HG02642 (cell line): ENCODE measurements around the gene BPIFB6.
"Not testable (repeated sequence)": the region's sequence is repeated elsewhere in the genome, so short reads cannot be mapped to it uniquely, and the experiment has no call there.

Experiments
- ATAC-seq: cut with Tn5 transposase; IDR thresholded peaks from one replicate; pipeline ENCODE4 v1.9.1; 2021; ENCODE audit warnings: mild to moderate bottlenecking; ENCODE audit not compliant: unreplicated experiment, poor library complexity

BPIFB6 gene

DNA sequence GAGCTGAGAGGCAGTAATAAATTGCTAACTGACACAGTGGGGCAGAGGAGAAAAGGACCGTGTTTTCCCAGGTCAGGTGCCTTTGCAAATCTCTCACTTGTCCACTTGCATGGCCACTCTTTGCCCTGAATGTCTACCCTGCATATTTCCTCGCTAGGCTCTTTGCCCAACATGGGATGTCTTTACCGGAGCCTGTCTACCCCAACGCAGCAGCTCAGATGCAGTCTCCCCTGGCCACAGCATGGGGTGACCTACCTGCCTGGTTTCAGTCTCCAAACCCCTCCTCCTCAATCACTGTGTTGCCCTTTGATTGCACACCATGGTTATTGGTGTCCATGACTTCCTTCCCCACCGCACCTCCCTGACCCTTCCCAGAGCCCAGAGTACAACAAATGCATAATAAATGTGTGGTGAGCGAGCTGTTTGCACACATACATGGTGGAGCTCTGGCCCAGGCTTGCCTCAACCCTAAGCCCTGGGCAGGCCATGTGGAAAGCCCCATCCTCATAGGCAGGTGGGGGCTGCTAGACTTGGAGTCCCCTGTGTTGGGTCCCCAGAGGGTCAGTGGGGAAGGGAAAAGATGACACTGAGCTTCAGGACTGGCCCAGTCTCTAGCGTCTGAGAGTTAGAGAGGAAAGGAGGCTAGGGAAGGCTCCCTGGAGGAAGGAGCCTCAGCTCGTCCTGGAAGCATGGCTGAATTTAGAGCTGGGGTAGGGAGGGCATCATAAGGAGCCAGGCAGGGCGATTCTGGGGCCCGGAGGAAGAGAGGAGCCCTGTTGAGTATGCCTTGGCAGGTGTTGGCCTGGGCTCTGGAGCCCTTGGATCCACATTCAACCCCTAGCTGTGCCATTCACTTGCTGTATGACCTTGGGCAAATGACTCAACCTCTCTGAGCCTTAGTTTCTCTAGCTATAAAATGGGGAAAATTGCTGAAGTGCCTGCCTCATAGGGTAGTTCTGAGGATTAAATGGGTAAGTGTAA, 4.4 kb upstream of the BPIFB6 start:
- no peak for ATAC-seq

DNA sequence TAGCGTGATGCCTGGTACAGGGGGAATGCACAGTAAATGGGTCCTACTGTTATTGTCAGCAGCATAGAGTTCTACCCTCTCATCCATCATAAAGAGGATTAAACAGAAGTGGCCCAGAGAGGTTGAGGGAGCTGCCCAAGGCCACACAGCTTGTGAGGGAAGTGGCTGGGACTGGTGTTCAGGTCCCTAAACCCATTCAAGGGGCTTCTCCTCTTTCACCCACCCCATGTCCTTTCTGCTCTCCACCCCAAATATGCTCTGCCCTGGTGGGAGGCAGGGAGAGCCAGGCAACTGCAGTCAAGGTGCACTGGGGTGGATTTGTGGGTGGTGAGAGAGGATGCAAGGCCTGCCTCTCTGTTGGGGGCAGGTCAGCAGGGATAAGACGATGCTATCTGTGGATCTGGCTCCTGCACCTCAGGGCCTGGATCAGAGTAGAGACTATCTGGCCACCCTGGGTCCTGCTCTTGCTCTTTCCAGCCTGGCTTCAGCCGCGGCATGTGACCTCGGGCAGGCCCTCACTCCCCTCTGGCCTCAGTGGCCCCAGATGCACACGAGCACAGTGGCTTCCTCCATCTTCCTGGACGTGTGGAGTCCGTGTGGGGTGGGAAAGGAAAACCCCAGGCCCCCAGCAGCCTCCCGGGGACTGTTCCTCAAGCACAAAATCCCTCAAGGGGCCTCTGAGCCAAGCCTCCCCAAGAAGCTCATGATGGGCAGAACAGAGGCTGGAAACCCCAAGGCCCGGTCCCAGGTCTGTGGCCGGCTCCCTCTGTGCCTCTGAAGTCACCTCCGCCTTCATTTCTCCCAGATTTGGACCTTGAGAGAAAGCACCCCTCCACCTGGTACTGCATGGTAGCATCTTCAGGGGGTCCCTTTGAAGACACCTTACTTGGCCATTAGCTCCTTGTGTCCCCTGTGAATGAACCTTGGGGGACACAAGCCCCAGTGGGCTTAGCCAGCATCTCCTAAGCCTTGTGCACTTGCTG, 3.4 kb upstream of the BPIFB6 start:
- no peak for ATAC-seq

DNA sequence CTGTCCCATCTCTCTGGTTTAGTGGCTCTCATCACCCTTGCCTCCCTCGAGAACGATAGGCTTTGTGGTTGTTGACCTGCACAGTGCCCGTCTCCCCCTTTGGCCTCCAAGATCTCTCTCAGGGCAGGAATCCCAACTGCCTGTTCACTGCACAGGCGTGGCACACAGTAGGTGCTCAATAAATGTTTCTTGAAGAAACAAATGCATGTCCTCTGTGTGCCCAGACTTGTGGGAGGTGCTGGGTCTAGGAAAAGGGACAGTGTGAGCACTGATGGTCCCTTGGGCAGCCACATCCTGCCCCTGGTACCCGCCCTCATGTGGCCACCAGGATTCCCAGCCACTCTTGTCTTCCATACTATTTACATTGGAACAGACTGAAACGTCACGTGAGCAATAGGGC, 2.6 kb upstream of the BPIFB6 start:
- ATAC-seq = no peak

DNA sequence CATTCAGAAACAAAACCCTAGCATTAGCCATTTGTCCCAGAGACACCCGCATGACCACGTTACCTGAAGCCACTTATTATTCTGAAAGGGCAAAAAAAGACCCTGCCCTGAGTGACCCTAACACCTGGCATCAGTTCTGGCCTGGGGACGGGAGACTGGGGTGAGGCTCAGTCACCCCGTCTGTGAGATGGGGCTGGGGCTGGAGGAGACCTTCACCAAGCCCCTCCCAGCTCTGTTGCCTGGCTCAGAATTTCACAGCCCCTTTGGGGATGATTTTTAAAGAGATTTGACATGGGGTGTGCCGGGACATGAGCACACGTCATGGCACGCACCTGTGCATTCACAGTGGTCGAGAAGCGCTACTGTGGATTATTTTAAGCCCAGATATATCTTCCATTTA, 1.4 kb upstream of the BPIFB6 start:
- no peak for ATAC-seq

DNA sequence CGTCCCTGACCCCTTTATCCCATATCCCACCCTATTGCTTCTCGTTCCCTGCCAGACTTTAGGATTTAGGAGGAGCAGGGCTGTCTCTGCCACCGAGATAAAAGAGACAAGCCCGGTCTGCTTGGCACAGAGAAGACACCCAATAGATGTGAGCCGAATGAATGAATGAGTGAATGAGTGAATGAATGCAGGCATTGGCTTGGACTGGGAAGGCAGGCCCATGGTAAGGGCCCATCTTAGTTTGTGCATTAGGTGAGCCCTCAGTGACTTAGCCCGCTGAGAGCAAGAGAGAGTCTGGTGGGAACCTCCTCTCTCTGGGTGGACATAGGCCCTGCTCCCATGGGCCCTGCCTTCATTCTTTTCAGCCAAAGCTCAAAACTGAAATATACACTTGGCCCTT, 879 bp upstream of the BPIFB6 start:
- no peak for ATAC-seq

DNA sequence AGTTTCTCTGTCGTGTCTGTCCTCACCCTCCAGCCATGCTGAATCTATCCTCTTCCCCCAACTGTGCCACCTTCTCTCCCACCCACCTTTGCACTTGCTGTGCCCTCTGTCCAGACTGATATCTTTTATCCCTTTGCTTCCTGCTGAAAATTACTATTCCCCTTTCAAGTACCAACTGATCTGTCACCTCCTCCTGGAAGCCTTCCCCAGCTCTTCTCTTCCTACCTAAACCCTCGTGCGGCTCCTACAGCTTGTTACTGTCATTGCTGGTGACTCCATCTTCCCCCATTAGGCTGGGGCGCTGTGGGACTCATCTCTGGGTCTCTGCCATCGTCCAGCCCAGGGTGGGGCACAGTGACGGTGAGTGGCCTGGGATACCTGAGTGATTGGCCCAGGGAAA, 1.1 kb downstream of the BPIFB6 start:
- ATAC-seq = no peak

DNA sequence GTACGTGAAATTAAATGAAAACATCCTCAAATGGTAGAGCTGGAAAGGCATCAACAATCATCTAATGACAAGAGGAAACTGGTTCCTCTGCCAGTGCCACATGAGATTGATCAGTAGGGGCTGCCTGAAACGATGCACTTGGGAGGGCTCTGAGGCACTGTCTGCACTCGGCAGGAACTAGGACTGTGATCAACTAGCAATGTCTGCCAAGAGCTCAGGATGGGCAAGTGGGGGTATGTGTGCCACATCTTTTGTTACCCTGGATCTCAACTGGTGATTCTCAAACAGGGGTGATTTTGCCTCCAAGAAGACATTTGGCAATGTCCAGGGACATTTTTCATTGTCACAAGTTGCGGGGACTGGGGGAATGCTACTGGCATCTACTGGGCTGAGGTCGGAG, 1.9 kb downstream of the BPIFB6 start:
- ATAC-seq = no peak

DNA sequence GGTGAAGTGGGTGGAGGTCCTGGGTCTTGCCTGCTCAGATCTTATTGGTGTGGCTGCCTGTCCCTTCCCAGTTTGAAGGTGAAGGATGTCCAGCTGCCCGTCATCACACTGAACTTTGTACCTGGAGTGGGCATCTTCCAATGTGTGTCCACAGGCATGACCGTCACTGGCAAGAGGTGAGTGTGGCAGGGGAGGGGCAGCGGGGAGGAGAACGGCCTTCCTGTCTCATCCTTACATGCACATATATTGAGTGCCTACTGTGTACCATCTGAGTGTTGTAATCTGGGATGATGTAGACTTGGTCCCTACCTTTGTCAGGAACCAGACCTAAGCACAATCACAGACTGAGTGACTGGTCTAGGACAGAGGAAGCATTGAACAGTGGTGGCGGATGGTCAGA, 2.7 kb downstream of the BPIFB6 start:
- ATAC-seq = no peak

DNA sequence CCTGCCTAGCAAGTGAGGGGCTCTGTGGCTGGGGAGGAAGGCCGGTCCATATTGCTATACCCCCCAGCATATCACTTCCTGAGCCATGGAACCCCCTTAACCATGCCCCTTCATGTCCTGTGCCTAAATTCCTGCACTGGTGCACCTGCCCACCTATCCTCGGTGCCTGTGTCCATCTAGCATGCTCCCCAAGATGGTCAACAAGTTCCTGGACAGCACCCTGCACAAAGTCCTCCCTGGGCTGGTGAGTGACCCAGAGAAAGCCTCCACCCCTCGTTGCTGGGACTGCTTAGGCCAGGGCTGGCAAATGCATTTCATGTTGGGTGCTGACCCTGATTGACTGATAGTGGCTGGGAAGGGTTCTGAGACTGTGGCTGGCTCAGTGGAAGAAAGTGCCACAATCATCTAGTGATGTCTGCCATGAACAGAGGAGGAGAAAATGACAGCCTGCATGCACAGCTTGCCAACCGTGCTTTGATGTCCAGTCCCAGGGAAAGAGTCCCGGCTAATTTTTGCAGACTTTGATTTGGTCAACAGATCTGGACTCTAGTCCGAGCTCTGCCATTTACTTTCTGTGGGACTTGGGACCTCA, 3.5 kb downstream of the BPIFB6 start:
- no peak for ATAC-seq

DNA sequence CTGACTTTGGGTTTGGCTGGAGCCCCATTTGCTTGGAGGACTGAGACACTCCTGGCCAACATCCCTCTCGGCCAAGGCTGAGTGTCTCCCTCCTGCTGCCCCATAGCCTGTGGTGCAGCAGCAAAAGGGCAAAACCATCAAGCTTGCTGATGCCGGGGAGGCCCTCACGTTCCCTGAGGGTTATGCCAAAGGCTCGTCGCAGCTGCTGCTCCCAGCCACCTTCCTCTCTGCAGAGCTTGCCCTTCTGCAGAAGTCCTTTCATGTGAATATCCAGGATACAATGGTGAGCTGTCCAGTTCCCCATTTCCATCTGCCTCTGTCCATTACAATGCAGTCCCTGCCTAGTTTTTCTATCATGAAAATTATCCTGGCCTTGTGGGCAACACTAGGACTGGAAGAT, 6.0 kb downstream of the BPIFB6 start:
- ATAC-seq = no peak

DNA sequence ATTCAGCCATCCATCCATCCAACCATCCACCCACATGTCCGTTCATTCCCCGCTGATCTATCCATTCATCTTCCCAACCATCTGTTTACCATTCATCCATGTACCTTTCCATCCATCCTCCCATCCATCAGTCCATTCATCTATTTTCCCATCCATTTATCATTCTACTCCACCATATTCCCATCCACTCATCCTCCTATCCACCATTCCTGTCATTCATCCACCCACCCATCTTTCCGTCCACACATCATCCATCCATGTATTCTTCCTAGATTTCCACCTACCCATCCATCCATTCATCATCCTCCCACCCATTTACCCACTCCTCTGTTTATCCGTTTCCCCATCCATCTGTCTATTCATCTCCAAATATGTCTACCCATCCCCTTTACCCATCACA, 6.8 kb downstream of the BPIFB6 start:
- no peak for ATAC-seq

DNA sequence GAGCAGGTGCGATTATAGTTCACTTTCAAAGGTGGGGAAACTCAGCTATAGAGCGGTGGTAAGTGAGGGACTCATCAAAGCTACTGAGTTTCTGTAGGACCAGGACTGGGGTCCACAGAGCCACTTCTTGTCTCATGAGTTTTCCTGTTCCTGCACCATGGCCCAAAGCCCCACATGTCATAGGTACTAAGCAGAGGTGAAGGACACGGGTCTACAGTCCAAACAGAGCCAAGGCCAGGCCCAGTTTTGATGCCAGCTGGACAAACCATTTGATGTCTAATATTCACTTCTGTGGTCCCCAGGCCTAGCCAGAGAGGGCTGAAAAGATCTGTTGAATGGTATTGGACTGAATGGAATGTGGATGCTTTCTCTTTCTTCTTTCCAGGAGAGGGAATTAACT, 11.0 kb downstream of the BPIFB6 start:
- no peak for ATAC-seq

DNA sequence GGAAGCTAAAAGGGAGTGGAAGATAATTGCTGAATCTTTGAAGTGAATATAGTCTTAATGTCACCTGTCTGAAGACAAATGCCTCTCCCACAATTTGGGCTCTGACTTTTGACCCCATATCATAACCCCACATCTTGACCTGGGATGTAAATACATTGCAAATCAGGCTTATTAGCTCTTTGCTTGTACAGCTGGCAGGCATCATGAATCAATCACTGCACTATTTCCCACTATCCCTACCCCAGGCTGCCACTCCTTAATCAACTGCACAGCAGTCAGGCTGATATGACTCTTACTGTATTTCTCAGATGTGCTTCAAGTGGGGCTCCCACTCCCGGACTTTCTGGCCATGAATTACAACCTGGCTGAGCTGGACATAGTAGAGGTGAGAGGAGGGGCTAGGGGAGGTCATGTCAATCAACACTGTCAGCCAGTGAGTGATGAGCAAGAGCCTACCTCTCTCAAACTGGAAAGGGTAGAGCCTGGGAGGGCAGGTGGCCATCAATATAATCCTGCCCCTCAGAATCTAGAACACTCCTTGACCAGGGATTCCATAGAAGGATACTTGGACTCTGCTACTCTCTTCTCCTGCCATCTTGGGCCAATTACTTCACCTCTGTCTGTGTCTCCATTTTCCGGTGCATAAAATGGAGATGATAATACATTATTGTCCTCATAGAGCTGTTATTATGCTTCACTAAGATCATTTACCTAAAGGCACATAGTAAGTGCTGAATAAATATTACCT, 11.7 kb downstream of the BPIFB6 start:
- no peak for ATAC-seq

DNA sequence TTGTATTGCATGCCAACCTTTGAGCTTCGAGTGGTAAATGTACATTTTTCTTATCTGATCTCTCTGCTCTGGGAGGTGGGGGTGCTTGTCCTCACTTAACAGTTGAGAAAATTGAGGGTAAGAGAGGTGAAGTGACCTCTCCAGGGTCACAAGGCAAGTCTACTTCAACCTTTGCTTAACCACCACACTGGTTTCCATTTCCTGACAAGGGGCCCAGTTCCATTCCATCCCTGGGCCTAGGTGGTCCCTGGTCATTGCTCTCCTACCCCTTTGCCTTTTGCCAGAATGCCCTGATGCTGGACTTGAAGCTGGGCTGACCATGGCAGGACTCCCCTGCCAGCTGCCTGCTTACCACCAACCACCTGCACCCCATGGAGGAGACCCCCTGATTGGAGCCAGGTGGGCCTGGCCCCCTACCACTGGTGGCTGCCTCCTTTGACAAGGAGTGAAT, 12.3 kb downstream of the BPIFB6 start:
- no peak for ATAC-seq

DNA sequence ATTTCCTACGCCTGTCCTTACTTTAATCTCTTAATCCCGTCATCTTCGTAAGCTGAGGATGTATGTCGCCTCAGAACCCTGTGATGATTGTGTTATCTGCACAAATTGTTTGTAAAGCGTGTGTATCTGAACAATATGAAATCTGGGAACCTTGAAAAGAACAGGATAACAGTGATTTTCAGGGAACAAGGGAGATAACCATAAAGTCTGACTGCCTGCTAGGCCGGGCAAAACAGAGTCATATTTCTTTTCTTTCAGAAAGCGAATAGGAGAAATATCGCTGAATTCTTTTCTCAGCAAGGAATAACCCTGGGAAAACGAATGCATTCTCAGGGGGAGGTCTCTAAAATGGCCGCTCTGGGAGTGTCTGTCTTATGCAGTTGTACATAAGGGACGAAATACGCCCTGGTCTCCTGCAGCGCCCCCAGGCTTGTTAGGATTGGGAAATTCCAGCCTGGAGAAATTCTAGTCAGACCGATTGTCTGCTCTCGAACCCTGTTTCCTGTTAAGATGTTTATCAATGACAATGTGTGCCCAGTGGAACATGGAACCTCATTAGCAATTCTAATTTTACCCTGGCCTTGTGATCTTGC, 13.8 kb downstream of the BPIFB6 start:
- not testable (repeated sequence) for ATAC-seq

DNA sequence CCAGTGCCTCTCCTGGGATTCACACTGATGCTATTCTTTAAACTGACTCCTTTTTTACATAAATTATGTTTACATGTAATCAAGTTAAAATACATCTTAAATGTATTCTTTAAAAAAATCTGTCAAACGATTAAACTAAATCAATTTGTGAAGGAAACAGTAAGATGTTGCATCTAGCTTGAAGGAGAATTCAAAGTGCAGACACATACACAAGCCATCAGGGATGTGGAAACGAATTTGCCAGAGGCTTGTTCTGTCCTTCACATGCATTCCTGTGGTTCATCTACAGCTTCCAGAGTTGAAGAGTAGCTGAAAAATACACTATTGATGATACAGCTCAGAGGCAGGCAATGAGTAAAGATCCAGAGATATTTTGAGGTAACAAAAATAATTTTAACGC, 15.0 kb downstream of the BPIFB6 start:
- no peak for ATAC-seq

DNA sequence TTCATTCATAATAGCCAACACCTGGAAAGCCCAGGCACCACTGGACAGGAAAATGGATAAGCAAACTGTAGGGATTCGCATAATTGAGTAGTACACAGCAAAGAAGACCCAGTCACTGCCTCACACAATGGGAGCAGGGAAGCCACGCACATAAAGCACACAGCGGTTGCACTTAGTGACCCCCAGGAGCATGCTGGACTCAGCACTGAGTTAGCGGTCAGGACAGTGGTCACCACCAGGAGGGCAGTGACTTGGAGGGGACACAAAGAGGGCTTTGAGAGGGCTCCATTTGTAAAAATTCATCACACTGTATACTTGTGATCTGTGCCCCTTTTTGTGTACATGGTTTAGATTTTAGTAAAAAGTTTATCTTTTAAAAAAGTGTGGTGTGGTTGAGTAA, 19.9 kb downstream of the BPIFB6 start:
- ATAC-seq = no peak

DNA sequence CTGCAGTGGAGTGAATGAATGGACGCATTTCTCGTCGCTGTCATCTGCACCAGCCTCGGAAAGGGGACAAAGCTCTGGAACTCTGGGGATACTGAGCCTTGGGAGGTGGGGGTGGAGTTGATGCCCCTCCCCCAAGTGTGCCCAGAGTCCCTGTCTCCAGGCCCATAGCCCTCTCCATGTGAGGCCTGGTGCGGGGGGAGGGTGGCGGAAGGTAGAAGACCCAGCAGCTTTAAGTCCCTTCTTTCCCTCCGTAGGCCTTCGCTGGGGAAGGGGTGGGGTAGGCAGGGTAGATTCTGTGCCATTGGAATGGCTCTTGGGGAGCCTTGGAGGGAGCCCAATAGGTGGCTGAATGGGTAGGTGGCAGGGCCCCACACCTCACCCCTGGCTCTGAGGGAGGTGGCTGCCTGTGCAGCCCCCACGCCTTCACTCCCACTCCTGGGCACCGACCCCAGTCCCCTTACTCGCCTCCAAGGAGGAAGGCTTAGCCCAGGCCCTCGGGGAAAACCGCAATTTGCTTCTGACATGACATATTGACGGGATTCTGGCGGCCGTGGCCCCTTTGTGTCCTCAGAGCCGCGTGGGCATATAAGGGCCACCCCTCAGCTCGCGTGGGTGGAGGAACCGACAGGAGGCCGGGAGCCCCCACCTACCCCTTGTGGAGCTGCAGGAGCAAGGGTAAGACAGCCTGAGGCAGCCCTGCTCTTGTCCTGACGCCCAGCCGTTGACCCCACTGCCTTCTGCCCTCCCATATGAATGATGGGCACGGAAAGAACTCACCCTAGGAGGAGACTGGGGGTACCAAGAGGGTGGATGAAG, 22.1 kb downstream of the BPIFB6 start, which contains the start of gene BPIFB3:
Gene BPIFB3, plus strand, starts transcription at position 613 of the 816 bp plus-strand sequence. CDS start 1,533 bp downstream, outside the sequence.
- no peak for ATAC-seq

DNA sequence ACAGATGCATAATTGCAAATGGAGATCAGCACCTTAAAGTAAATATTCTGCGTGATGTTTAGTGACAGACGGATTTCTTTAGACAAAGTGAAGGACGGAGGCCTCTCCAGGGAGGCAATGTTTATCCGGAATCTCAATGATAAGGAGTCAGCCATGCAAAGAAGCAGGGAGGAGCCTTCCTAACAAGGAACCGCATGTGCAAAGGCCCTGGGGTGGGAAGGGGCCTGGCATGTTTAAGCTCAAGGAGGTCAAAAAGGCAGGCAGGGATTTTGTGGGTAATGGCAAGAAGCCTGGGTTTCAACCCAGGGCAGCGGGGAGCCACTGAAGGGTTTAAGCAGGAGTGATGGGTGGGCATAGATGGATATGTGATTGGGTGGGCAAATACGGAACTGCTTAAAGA, 22.9 kb downstream of the BPIFB6 start:
- ATAC-seq = no peak
